IMR-90 (cell line): ENCODE results near the gene KRTAP10-5. TPM values are rescaled to one million over a fixed set of nuclear protein-coding genes. Genes with fewer than 3 reads are reported as not detected.

ENCODE experiments used
- ATAC-seq: fragments of 200-7000 bp; cut with Tn5 transposase; 2 replicates; pipeline ENCODE4 v1.9.1; 2020; ENCODE audit warnings: low read depth, mild to moderate bottlenecking, moderate library complexity
- BruUV-seq: library from RNA; stranded (reverse); fragments of 400-500 nt; replicated peaks from 2 replicates; lab custom pipeline; 2021; lab: Mats Ljungman, UMichigan
- CTCF ChIA-PET: fragments of 300-600 bp; formaldehyde crosslinking; extraction: SDS; loops from one replicate; lab custom pipeline; 2021; ENCODE audit warnings: antibody characterized with exemption; lab: Yijun Ruan, JAX
- POLR2A ChIA-PET: fragments of 300-600 bp; sonication (Branson Sonifier 250); formaldehyde crosslinking; loops from one replicate; lab custom pipeline; 2022; ENCODE audit warnings: antibody characterized with exemption; ENCODE audit not compliant: unreplicated experiment; lab: Charles Lee
- DNase-seq: peaks from one replicate; pipeline ENCODE4 v3.0.0; 2013
- H2AFZ ChIP-seq: replicated peaks from 2 replicates; pipeline ENCODE3; 2013; ENCODE audit warnings: low read length, mild to moderate bottlenecking; ENCODE audit not compliant: poor library complexity
- H2AK5ac ChIP-seq: 2 replicates; pipeline ENCODE4 v1.6.1; 2013; ENCODE audit warnings: low read depth, low read length, inconsistent platforms
- H2AK9ac ChIP-seq: replicated peaks from 2 replicates; pipeline ENCODE3; 2013; ENCODE audit warnings: mild to moderate bottlenecking, low read depth, low read length, moderate library complexity; ENCODE audit not compliant: poor library complexity
- H2BK120ac ChIP-seq: 2 replicates; pipeline ENCODE4 v1.6.1; 2013; ENCODE audit warnings: low read depth, low read length, inconsistent platforms
- H2BK15ac ChIP-seq: 3 replicates; pipeline ENCODE4 v1.6.1; 2013; ENCODE audit warnings: low read depth, low read length, inconsistent platforms
- H2BK20ac ChIP-seq: 2 replicates; pipeline ENCODE4 v1.6.1; 2013; ENCODE audit warnings: low read depth, mild to moderate bottlenecking, inconsistent platforms, low read length, moderate library complexity
- H2BK5ac ChIP-seq: 2 replicates; pipeline ENCODE4 v1.6.1; 2013; ENCODE audit warnings: mild to moderate bottlenecking, low read depth, low read length, inconsistent platforms; ENCODE audit not compliant: poor library complexity, severe bottlenecking
- H3K14ac ChIP-seq: replicated peaks from 2 replicates; pipeline ENCODE4 v1.6.1; 2013; ENCODE audit warnings: low read depth, low read length, inconsistent platforms
- H3K18ac ChIP-seq: 2 replicates; pipeline ENCODE4 v1.6.1; 2013; ENCODE audit warnings: low read depth, low read length, control low read depth
- H3K23ac ChIP-seq: 2 replicates; pipeline ENCODE4 v1.6.1; 2013; ENCODE audit warnings: low read depth, low read length, inconsistent platforms
- H3K27ac ChIP-seq: 2 replicates; pipeline ENCODE4 v1.5.1; 2013; ENCODE audit warnings: mild to moderate bottlenecking, control low read depth, low read length; ENCODE audit not compliant: insufficient read depth
- H3K27me3 ChIP-seq: 2 replicates; pipeline ENCODE4 v1.6.1; 2013; ENCODE audit warnings: low read length; ENCODE audit not compliant: control insufficient read depth, insufficient read depth
- H3K36me3 ChIP-seq: 2 replicates; pipeline ENCODE4 v1.6.1; 2013; ENCODE audit warnings: low read length, mixed read lengths; ENCODE audit not compliant: control insufficient read depth, insufficient read depth
- H3K4ac ChIP-seq: 2 replicates; pipeline ENCODE4 v1.6.1; 2013; ENCODE audit warnings: low read depth, low read length, inconsistent platforms
- H3K4me1 ChIP-seq: 2 replicates; pipeline ENCODE4 v1.6.1; 2013; ENCODE audit warnings: low read length, mixed read lengths; ENCODE audit not compliant: control insufficient read depth, insufficient read depth
- H3K4me2 ChIP-seq: 2 replicates; pipeline ENCODE4 v1.6.1; 2013; ENCODE audit warnings: low read depth, mild to moderate bottlenecking, control low read depth, low read length, moderate library complexity
- H3K4me3 ChIP-seq: 2 replicates; pipeline ENCODE4 v1.5.1; 2013; ENCODE audit warnings: low read depth, mild to moderate bottlenecking, control low read depth, low read length, moderate library complexity; ENCODE audit not compliant: insufficient read depth
- H3K56ac ChIP-seq: 2 replicates; pipeline ENCODE4 v1.6.1; 2013; ENCODE audit warnings: low read length, inconsistent platforms; ENCODE audit not compliant: insufficient read depth; ENCODE audit errors: extremely low read depth
- H3K79me1 ChIP-seq, 2 experiments: 2 replicates each; pipeline ENCODE4 v1.6.1; 2013; ENCODE audit warnings: low read length in 2 of 2, inconsistent platforms in 1 of 2, low read depth in 1 of 2
- H3K9ac ChIP-seq: 2 replicates; pipeline ENCODE4 v1.6.1; 2013; ENCODE audit warnings: low read depth, low read length, control low read depth
- H3K9me1 ChIP-seq: 2 replicates; pipeline ENCODE4 v1.6.1; 2013; ENCODE audit warnings: low read length, inconsistent platforms; ENCODE audit not compliant: insufficient read depth
- H3K9me3 ChIP-seq: 2 replicates; pipeline ENCODE4 v1.6.1; 2013; ENCODE audit warnings: low read length; ENCODE audit not compliant: control insufficient read depth, insufficient read depth
- H4K20me1 ChIP-seq: 2 replicates; pipeline ENCODE4 v1.6.1; 2013; ENCODE audit warnings: low read length, inconsistent platforms; ENCODE audit not compliant: insufficient read depth
- H4K5ac ChIP-seq: 2 replicates; pipeline ENCODE4 v1.6.1; 2013; ENCODE audit warnings: mild to moderate bottlenecking, low read depth, low read length, control low read depth
- H4K8ac ChIP-seq, 2 experiments: 2 replicates each; pipeline ENCODE4 v1.6.1; 2013; ENCODE audit warnings: low read depth in 2 of 2, low read length in 2 of 2, control low read depth in 1 of 2, inconsistent platforms in 1 of 2
- H4K91ac ChIP-seq: 2 replicates; pipeline ENCODE4 v1.6.1; 2013; ENCODE audit warnings: low read depth, low read length, inconsistent platforms; ENCODE audit not compliant: insufficient read depth
- BHLHE40 ChIP-seq: fragments of 150-350 bp; IDR thresholded peaks from 2 replicates; pipeline ENCODE4 v1.6.1; 2016; ENCODE audit warnings: mild to moderate bottlenecking, low read depth, low read length
- CEBPB ChIP-seq: IDR thresholded peaks from 2 replicates; pipeline ENCODE4 v1.6.1; 2012; ENCODE audit warnings: low read depth, low read length, improper control_type of control experiment
- CHD1 ChIP-seq: IDR thresholded peaks from 2 replicates; pipeline ENCODE4 v1.6.1; 2012; ENCODE audit warnings: low read depth, low read length, improper control_type of control experiment
- FOS ChIP-seq: fragments of 150-350 bp; IDR thresholded peaks from 2 replicates; pipeline ENCODE4 v1.6.1; 2016; ENCODE audit warnings: low read depth, low read length
- MAFK ChIP-seq: IDR thresholded peaks from 2 replicates; pipeline ENCODE4 v1.6.1; 2012; ENCODE audit warnings: low read depth, low read length, improper control_type of control experiment
- MAZ ChIP-seq: IDR thresholded peaks from 2 replicates; pipeline ENCODE4 v1.6.1; 2012; ENCODE audit warnings: low read depth, mild to moderate bottlenecking, low read length, improper control_type of control experiment, moderate library complexity, borderline replicate concordance
- MXI1 ChIP-seq: IDR thresholded peaks from 2 replicates; pipeline ENCODE4 v1.6.1; 2012; ENCODE audit warnings: low read depth, mild to moderate bottlenecking, low read length, moderate library complexity, borderline replicate concordance
- NFE2L2 ChIP-seq: fragments of 150-350 bp; IDR thresholded peaks from 2 replicates; pipeline ENCODE4 v1.6.1; 2016; ENCODE audit warnings: low read depth, mild to moderate bottlenecking, low read length
- POLR2A ChIP-seq: IDR thresholded peaks from 2 replicates; pipeline ENCODE4 v1.6.1; 2012; ENCODE audit warnings: mild to moderate bottlenecking, low read depth, low read length
- RAD21 ChIP-seq: IDR thresholded peaks from 2 replicates; pipeline ENCODE4 v1.6.1; 2012; ENCODE audit warnings: low read length, improper control_type of control experiment
- RCOR1 ChIP-seq: IDR thresholded peaks from 2 replicates; pipeline ENCODE4 v1.6.1; 2012; ENCODE audit warnings: mild to moderate bottlenecking, low read length, improper control_type of control experiment; ENCODE audit not compliant: insufficient replicate concordance
- RFX5 ChIP-seq: IDR thresholded peaks from 2 replicates; pipeline ENCODE4 v1.8.0; 2012; ENCODE audit warnings: low read depth, mild to moderate bottlenecking, low read length, moderate library complexity
- SMC3 ChIP-seq: fragments of 150-350 bp; IDR thresholded peaks from 2 replicates; pipeline ENCODE4 v1.6.1; 2016; ENCODE audit warnings: low read depth, mild to moderate bottlenecking, antibody characterized with exemption, low read length, moderate library complexity
- WGBS, 2 experiments: methylation state at CpG; one replicate each; pipeline versions ENCODE4 v1.1.5 to v1.1.7; 2013; ENCODE audit warnings: missing lambda C conversion rate in 2 of 2; ENCODE audit not compliant: insufficient read length in 1 of 2; ENCODE audit errors: extremely low coverage in 2 of 2; 5-methylcytosine and 5-hydroxymethylcytosine counted together
- dilution Hi-C: fragments of 300-500 bp; cut with HindIII; formaldehyde crosslinking; loops from one replicate; pipeline ENCODE4 v1.14.3; 2018; ENCODE audit warnings: low sequenced_read_pairs; ENCODE audit not compliant: unreplicated experiment
- in situ Hi-C: fragments of 300-500 bp; cut with MboI; formaldehyde crosslinking; loops from 3 replicates; pipeline ENCODE4 v1.14.3; 2019; ENCODE audit warnings: low sequenced_read_pairs, inconsistent platforms, mixed read lengths
- intact Hi-C: fragments of 100-400 bp; cut with micrococcal nuclease; formaldehyde crosslinking; loops from 2 replicates; pipeline ENCODE4 v1.10.0; 2022
- polyA plus RNA-seq, 3 experiments: library from polyadenylated mRNA; depleted of rRNA; stranded (reverse); fragments of >200 nt; gene quantifications; 2 replicates each; pipeline ENCODE4 v1.2.3, GENCODE V29; 2012; ENCODE audit warnings: low replicate concordance in 1 of 3
- total RNA-seq: library from RNA; depleted of rRNA; stranded (reverse); fragments of >200 nt; gene quantifications from 2 replicates; pipeline ENCODE4 v1.2.3, GENCODE V29; 2012
- TF ChIP-seq, protein P1 (sequence below): fragments of 150-350 bp; IDR thresholded peaks from 2 replicates; pipeline ENCODE4 v1.6.1; 2016; ENCODE audit warnings: low read depth, mild to moderate bottlenecking, low read length, moderate library complexity, borderline replicate concordance
- TF ChIP-seq, protein P2 (sequence below): fragments of 150-350 bp; IDR thresholded peaks from 2 replicates; pipeline ENCODE4 v1.6.1; 2017; ENCODE audit warnings: mild to moderate bottlenecking, antibody characterized with exemption, low read length, low read depth
- TF ChIP-seq, protein P3 (sequence below): conservative IDR thresholded peaks from 2 replicates; pipeline ENCODE4 v1.5.1; 2012; ENCODE audit warnings: mild to moderate bottlenecking, low read depth, low read length, improper control_type of control experiment

The KRTAP10-5 gene
- total and polyA plus RNA-seq, 2 of the 4 experiments (the other 2 are of a cell fraction): not detected

GRCh38 chr21:44585892-44586291 lies 5.5 kb upstream of the KRTAP10-5 start:
- Histone ChIP-seq H2BK15ac (no peak overlapping the region), H3K4ac (no peak overlapping the region), H3K9ac (no peak overlapping the region), H3K4me2 (no peak overlapping the region), H2BK20ac (no peak overlapping the region), H3K79me1 (no peaks in the 10 kb centered on the region), H3K4me1 (no peaks in the 10 kb centered on the region), H2BK5ac (no peak overlapping the region), H2AK9ac (no peak overlapping the region), H3K18ac (no peak overlapping the region), H3K9me3 (peaks cover 3% of the 10 kb centered on the region), H3K36me3 (no peaks in the 10 kb centered on the region), H4K5ac (no peak overlapping the region), H3K23ac (no peak overlapping the region), H3K14ac (no peak overlapping the region), H4K8ac (no peak overlapping the region), H2AFZ (no peak overlapping the region), H2BK120ac (no peak overlapping the region), H4K91ac (no peak overlapping the region), H3K27me3 (peaks cover 3% of the 10 kb centered on the region; the same call in 1 of the 2 replicates), H3K56ac (no peak overlapping the region), H3K9me1 (no peaks in the 10 kb centered on the region), H4K20me1 (no peaks in the 10 kb centered on the region), H3K27ac (no peak overlapping the region), H2AK5ac (no peak overlapping the region), H3K4me3 (no peak overlapping the region)
- in situ Hi-C loops (no loop called here), dilution Hi-C loops (no loop called here), intact Hi-C loops (no loop called here)
- DNase-seq (no peak), ATAC-seq (no peak)
- TF ChIP-seq, protein P1, sequence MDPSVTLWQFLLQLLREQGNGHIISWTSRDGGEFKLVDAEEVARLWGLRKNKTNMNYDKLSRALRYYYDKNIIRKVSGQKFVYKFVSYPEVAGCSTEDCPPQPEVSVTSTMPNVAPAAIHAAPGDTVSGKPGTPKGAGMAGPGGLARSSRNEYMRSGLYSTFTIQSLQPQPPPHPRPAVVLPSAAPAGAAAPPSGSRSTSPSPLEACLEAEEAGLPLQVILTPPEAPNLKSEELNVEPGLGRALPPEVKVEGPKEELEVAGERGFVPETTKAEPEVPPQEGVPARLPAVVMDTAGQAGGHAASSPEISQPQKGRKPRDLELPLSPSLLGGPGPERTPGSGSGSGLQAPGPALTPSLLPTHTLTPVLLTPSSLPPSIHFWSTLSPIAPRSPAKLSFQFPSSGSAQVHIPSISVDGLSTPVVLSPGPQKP: no peak
- no peak for TF ChIP-seq POLR2A
- no peak for TF ChIP-seq RFX5
- TF ChIP-seq SMC3: no peak
- TF ChIP-seq MAFK: no peak
- no peak for TF ChIP-seq MXI1
- no peak for TF ChIP-seq CEBPB
- no peak for TF ChIP-seq RCOR1
- TF ChIP-seq, protein P2, sequence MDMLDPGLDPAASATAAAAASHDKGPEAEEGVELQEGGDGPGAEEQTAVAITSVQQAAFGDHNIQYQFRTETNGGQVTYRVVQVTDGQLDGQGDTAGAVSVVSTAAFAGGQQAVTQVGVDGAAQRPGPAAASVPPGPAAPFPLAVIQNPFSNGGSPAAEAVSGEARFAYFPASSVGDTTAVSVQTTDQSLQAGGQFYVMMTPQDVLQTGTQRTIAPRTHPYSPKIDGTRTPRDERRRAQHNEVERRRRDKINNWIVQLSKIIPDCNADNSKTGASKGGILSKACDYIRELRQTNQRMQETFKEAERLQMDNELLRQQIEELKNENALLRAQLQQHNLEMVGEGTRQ: no peak
- TF ChIP-seq CHD1: no peak
- no peak for TF ChIP-seq FOS
- no peak for TF ChIP-seq NFE2L2
- no peak for TF ChIP-seq RAD21
- TF ChIP-seq BHLHE40: no peak
- TF ChIP-seq, protein P3, sequence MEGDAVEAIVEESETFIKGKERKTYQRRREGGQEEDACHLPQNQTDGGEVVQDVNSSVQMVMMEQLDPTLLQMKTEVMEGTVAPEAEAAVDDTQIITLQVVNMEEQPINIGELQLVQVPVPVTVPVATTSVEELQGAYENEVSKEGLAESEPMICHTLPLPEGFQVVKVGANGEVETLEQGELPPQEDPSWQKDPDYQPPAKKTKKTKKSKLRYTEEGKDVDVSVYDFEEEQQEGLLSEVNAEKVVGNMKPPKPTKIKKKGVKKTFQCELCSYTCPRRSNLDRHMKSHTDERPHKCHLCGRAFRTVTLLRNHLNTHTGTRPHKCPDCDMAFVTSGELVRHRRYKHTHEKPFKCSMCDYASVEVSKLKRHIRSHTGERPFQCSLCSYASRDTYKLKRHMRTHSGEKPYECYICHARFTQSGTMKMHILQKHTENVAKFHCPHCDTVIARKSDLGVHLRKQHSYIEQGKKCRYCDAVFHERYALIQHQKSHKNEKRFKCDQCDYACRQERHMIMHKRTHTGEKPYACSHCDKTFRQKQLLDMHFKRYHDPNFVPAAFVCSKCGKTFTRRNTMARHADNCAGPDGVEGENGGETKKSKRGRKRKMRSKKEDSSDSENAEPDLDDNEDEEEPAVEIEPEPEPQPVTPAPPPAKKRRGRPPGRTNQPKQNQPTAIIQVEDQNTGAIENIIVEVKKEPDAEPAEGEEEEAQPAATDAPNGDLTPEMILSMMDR: no peak
- TF ChIP-seq MAZ: no peak
- ChIA-PET POLR2A (no interaction called here), CTCF (no interaction called here)
- WGBS, 2 experiments: 17% methylated on average over 1 of the region's 3 CpGs; no CpG with 5 or more reads in 1 of the 2 experiments
- BruUV-seq: no TSS peak
